Measurements from ENCODE around the gene CPNE7. TPM values are rescaled to one million over a fixed set of nuclear protein-coding genes. Genes with fewer than 3 reads are reported as not detected.

Gene CPNE7
- polyA plus RNA-seq, 3 donors from 2014 or later, result 1.9 to 5.1 TPM; not detected in 1

Other genes with a start within 250 kb of the CPNE7 start
- 10 to 100 TPM in 1 of 3 donors, 1 to 10 TPM in 2; 3.7 to 14.3 (median 8.5) TPM for gene ANKRD11, start 85.2 kb upstream of the CPNE7 start, polyA plus RNA-seq
- gene SPG7, start 67.4 kb upstream of the CPNE7 start, polyA plus RNA-seq, result 10 to 100 TPM; 39.7 to 48.4 (median 41.0) TPM
- gene RPL13, start 15.1 kb upstream of the CPNE7 start, polyA plus RNA-seq, result 1,000 to 10,000 TPM; 1,461 to 3,229 (median 2,406) TPM
- not detected for gene DPEP1, start 37.9 kb downstream of the CPNE7 start, polyA plus RNA-seq
- gene CHMP1A, start 82.0 kb downstream of the CPNE7 start, polyA plus RNA-seq, result 100 to 1,000 TPM; 102 to 111 (median 103) TPM
- gene SPATA33, start 82.1 kb downstream of the CPNE7 start, polyA plus RNA-seq, result 1 to 10 TPM; 1.8 to 6.8 (median 4.7) TPM
- gene CDK10, start 110.9 kb downstream of the CPNE7 start, polyA plus RNA-seq, result 10 to 100 TPM; 28.0 to 42.7 (median 35.2) TPM
- gene SPATA2L, start 125.9 kb downstream of the CPNE7 start, polyA plus RNA-seq, result 10 to 100 TPM in 2 of 3 donors, 1 to 10 TPM in 1; 4.7 to 14.5 (median 13.4) TPM
- gene VPS9D1, start 145.1 kb downstream of the CPNE7 start, polyA plus RNA-seq, result 1 to 10 TPM in 1 of 3 donors, under 1 TPM in 2; 0.65 to 1.3 (median 0.96) TPM
- 10 to 100 TPM; 20.6 to 91.6 (median 30.0) TPM for gene ZNF276, start 145.8 kb downstream of the CPNE7 start, polyA plus RNA-seq
- gene FANCA, start 240.9 kb downstream of the CPNE7 start, polyA plus RNA-seq, result 10 to 100 TPM in 2 of 3 donors, 1 to 10 TPM in 1; 8.7 to 21.6 (median 10.9) TPM

All from immature natural killer cell (primary cell).